GM19372 (cell line): ENCODE data around the gene EYS.
"Not testable (repeated sequence)": the region's sequence is repeated elsewhere in the genome, so short reads cannot be mapped to it uniquely, and the experiment has no call there.

ENCODE experiments used
- ATAC-seq: cut with Tn5 transposase; IDR thresholded peaks from one replicate; pipeline ENCODE4 v1.9.1; 2021; ENCODE audit warnings: mild to moderate bottlenecking, low read depth, moderate library complexity; ENCODE audit not compliant: unreplicated experiment

The EYS gene

GRCh38 chr6:63797721-63798120 is 1909.3 kb downstream of the EYS start:
- no peak for ATAC-seq

DNA sequence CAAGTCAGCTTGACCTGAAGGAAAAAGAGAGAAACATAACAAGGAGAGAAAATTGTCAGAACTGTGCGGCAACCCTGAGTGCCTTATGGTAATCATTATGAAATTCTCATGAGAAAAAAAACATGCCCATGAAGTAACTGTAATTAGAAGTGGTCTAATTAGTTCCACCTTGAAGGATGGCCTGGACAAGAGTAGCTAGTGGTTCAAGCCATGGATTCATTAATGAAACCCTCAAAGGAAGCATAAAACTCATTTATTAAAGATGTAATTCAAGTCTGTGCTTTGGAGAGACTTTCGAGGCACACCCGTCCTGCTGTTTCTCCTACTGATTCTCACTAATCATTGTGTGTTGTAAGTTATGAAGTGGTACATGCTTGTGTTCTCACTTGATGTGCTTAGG is 1911.2 kb downstream of the EYS start:
- no peak for ATAC-seq

DNA sequence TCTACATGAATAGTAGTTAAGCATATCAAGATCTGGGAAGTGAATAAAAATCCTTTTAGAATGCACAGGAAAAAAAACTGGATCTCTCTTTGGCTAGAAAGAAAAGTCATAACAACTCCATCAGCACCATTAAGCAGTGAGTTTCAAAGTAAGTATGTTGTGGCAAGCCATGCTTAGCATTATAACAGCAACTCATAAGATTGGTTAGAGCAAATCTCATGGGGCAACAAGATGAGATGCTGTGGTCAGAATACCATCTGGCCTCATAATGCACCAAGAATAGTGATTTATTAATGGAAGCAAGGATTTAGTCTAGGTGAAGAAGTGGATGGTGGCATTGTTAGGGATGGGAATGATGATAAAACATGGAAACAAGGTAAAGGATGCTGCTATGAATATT is 1912.0 kb downstream of the EYS start:
- no peak for ATAC-seq

- ATAC-seq, result no peak
Observed at GRCh38 chr6:63793465-63794137, 1913.4 kb downstream of the EYS start.

GRCh38 chr6:63792736-63793464 is 1914.1 kb downstream of the EYS start:
- no peak for ATAC-seq

DNA sequence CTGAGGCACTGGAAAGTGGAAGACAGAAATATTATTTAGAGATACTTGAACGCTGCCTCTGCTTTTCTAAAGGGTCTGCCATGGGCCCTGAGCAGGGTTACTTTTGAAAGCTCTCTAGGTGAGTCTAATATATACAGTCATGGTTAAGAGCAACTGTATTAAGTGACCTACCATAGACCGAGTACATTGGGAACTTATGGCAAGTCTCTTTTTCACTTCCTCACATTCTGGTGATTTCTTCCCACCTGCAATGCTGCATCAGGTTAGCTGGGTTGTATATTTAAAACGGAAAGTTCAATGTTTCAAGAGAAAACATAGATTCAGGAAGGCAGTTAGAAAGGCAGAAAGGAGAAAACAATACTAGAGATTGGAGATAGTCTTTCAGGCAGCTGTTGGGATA is 1916.7 kb downstream of the EYS start:
- ATAC-seq, result peak; percentile 62

GRCh38 chr6:63789699-63790098 is 1917.3 kb downstream of the EYS start:
- no peak for ATAC-seq

- ATAC-seq, result no peak
Observed at GRCh38 chr6:63788569-63788968, 1918.5 kb downstream of the EYS start.

DNA sequence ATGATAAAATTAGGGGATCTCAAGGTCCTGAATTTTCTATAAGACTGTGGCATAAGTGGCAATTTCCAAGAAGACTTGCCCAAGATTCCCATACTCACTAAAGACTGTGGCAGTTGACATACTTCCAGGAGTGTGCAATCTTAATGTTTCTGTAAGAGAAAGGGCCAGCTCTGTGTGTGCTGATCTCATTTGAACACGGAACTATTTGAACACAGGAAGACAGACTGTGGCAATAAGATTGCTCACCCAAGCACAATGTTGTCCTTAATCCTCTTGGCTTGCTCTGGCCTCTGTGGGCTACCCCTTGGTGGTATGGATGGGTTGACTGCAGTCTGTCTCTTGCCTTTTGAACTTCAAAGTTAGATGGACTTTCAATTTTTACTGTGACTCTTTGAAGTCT is 1920.0 kb downstream of the EYS start:
- ATAC-seq, result no peak

- no peak for ATAC-seq
Observed at GRCh38 chr6:63785006-63785405, 1922.0 kb downstream of the EYS start.

- ATAC-seq, result no peak
Observed at GRCh38 chr6:63783096-63783495, 1923.9 kb downstream of the EYS start.

GRCh38 chr6:63774961-63775360 is 1932.1 kb downstream of the EYS start:
- ATAC-seq, result no peak

GRCh38 chr6:63773200-63773599 is 1933.8 kb downstream of the EYS start:
- no peak for ATAC-seq

DNA sequence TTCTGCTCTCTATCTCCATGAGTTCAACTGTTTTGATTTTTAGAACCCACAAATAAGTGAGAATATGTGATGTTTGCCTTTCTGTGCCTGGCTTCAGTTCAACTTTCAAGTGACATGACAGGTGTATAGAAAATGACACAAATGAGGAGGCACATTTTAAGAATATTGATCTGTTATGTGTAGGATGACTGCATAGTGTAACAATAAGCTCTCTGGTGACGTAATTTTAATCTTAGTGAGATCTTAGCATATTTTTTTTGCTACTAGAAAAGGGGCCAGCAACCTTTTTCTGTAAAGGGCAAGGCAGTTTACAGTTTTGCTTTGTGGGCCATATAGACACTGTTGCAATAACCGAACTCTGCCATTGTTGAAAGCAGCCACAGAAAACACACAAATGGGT is 1941.2 kb downstream of the EYS start:
- ATAC-seq, result no peak

DNA sequence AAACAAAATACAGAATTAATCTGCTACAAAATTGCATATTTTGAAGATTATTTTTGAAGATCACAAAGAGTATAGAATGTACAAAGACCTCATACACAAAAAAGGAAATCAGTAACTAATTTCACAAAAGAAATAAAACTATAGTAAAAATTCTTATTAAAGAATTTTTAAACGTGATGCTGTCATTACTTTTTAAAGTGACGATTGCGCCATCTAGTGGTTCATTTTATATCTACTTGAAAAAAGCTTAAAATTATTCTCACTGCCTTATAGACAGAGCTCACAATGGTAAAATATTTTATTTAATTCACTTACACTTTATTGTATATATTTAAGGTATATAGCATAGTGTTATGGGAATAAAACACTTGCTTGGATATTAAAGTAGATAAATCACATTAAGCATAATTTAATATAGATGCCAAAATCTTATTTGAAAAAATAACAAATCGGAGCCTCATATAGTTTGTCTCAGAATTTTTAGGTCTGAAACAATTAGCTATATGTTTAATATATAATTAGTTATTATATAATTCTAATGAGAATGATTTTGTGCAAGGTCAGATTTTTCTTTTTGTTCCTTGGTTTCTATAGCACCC is 1942.6 kb downstream of the EYS start:
- ATAC-seq, result no peak

- no peak for ATAC-seq
Observed at GRCh38 chr6:63760199-63760598, 1946.8 kb downstream of the EYS start.

GRCh38 chr6:63759605-63760105 is 1947.4 kb downstream of the EYS start:
- ATAC-seq, result no peak

- no peak for ATAC-seq
Observed at GRCh38 chr6:63757826-63758225, 1949.2 kb downstream of the EYS start.

DNA sequence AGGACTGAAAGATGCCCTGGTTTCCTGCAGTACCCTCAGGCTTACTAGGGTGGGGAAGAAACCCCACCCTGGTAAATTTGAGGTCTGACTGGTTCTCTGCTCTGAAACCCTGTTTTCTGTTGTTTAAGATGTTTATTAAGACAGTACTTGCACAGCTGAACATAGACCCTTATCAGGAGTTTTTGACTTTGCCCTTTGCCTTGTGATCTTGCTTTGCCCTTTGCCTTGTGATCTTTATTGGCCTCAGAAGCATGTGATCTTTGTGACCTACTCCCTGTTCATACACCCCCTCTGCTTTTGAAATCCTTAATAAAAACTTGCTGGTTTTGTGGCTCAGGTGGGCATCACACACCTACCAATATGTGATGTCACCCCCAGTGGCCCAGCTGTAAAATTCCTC is 1949.8 kb downstream of the EYS start:
- ATAC-seq, result not testable (repeated sequence)

- ATAC-seq, result no peak
Observed at GRCh38 chr6:63750400-63750799, 1956.6 kb downstream of the EYS start.

DNA sequence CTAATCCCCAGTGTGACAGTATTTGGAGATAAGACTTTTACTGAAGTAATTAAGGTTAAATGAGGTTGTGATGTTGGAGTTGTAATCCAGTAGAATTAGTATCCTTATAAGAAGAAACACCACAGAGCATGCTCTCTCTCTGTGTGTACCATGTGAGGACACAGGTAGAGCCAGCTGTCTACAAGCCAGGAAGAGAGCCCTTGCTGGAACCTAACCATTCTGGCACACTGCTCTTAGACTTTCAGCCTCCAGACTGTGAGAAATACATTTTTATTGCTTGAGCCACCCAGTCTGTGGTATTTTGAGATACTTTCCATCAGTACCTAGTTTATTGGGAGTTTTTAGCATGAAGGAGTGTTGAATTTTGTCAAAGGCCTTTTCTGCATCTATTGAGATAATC is 1961.2 kb downstream of the EYS start:
- ATAC-seq, result no peak

- ATAC-seq, result no peak
Observed at GRCh38 chr6:63744810-63745209, 1962.2 kb downstream of the EYS start.
